Activated CD4-positive, alpha-beta memory T cell treated with anti-CD3 and anti-CD28 coated beads, Interleukin-2, amount 10 ng/mL, durations not matched to agents 7 days and 5 days (primary cell): Measurements from ENCODE around the gene NMNAT2. TPM values are rescaled to one million over a fixed set of nuclear protein-coding genes. Genes with fewer than 3 reads are reported as not detected.

Source experiments
- CTCF ChIA-PET: fragments of 350-600 bp; sonication (Branson Sonifier 250); formaldehyde crosslinking; loops from one replicate; lab custom pipeline; 2021; ENCODE audit warnings: antibody characterized with exemption, inconsistent platforms; lab: Charles Lee
- POLR2A ChIA-PET: fragments of 350-600 bp; sonication (Branson Sonifier 250); formaldehyde crosslinking; loops from one replicate; lab custom pipeline; 2021; ENCODE audit warnings: antibody characterized with exemption; lab: Charles Lee
- DNase-seq: peaks from one replicate; pipeline ENCODE4 v3.0.0-alpha.2; 2020
- H3K27ac Mint-ChIP-seq: one replicate; pipeline ENCODE4 v1.8.0; 2021; ENCODE audit warnings: mild to moderate bottlenecking, mixed read lengths
- H3K27me3 Mint-ChIP-seq: one replicate; pipeline ENCODE4 v1.8.0; 2021; ENCODE audit warnings: mixed read lengths
- H3K36me3 Mint-ChIP-seq: one replicate; pipeline ENCODE4 v1.8.0; 2021; ENCODE audit warnings: low read depth, mixed read lengths
- H3K4me1 Mint-ChIP-seq: one replicate; pipeline ENCODE4 v1.8.0; 2021; ENCODE audit warnings: mixed read lengths
- H3K4me3 Mint-ChIP-seq: one replicate; pipeline ENCODE4 v1.8.0; 2021; ENCODE audit warnings: mild to moderate bottlenecking, mixed read lengths
- H3K9me3 Mint-ChIP-seq: one replicate; pipeline ENCODE4 v1.8.0; 2021; ENCODE audit warnings: mixed read lengths
- total RNA-seq, 2 experiments: library from RNA; stranded (reverse); gene quantifications; one replicate each; pipeline ENCODE4 v1.2.3, GENCODE V29; 2021

Gene NMNAT2
- total RNA-seq, 2 experiments from 2014 or later, result 0.03 to 0.28 TPM

DNA sequence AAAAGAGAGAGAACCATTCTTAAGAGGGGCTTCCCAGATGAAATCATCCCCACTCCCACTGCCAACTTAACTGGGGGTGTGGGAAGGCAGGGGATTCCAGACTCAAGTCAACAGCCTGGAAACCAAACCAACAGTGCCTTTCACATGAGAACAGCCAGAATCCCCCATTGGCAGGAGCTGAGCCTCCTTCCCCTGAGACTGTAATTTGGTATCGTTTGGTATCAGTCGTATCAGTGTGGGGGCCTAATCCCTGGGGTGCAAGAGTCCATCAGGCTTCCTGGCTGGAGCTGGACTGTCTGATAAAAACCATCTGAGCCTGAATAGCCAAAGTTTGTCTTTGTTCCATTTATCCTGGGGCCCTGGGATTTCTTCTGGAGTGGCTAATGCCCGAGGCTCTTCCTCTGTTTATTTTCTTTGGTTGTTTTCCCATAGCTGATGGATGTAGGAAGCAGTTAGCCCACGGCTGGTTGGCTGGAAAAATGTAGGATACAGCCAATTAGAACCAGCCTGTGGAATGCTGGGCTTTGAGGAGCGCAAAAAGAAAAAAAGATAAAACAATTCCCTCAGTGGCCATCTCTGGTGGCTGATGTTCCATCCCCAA is 147.5 kb downstream of the NMNAT2 start:
- H3K4me1 Mint-ChIP-seq, result no peaks in the 10 kb centered on the region
- H3K27ac Mint-ChIP-seq, result no peak overlapping the region
- ChIA-PET CTCF (interaction anchor here (1.4 kb wide), 1 partner anchor 11 kb away, joined by 4 read pairs; no protein-coding TSS in a partner anchor), POLR2A (no interaction called here)
- DNase-seq, result no peak
- no peaks in the 10 kb centered on the region for H3K9me3 Mint-ChIP-seq
- H3K4me3 Mint-ChIP-seq, result no peak overlapping the region
- no peaks in the 10 kb centered on the region for H3K36me3 Mint-ChIP-seq
- H3K27me3 Mint-ChIP-seq, result peaks cover 21% of the 10 kb centered on the region

GRCh38 chr1:183267646-183268431 is 150.3 kb downstream of the NMNAT2 start:
- POLR2A ChIA-PET, result no interaction called here
- Mint-ChIP-seq H3K27me3 (peaks cover 33% of the 10 kb centered on the region), H3K9me3 (no peaks in the 10 kb centered on the region), H3K4me3 (no peak overlapping the region), H3K27ac (no peak overlapping the region), H3K36me3 (no peaks in the 10 kb centered on the region), H3K4me1 (no peaks in the 10 kb centered on the region)
- DNase-seq, result no peak
- CTCF ChIA-PET, result no interaction called here

DNA sequence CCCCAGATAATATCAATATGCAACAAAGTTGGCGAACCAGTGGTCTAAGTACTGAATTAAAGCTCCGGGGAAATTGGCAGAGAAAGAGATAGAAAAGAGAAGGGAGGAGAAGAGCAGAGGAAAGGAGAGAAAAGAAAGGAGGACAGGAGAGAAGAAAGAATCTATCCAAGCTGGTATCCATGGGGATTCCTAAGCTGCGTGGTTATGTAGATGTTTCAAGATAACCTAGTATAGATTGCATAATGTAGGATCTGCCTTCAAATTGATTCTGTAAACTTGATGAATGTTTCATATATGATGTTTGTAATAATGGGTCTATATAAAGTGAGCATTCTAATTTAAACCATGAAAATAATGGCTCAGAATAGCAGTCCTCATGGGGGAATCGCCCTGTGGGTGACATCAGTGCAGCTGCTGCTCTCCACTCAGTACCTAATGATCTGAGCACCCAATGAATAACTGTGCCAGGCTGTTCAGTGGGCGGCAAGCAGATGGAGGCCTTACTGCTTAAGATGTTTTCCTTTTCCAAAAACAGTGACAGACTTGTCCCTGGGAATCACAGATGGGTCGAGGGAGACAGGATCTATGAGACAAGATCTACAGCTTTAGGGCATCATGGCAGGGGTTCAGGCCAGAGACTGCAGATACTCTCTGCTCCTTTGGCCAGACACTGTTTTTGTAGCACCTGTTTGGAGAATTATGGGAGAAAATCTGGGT is 154.1 kb downstream of the NMNAT2 start:
- POLR2A ChIA-PET, result no interaction called here
- no peak for DNase-seq
- Mint-ChIP-seq H3K27ac (no peak overlapping the region), H3K4me1 (no peaks in the 10 kb centered on the region), H3K36me3 (no peaks in the 10 kb centered on the region), H3K9me3 (no peaks in the 10 kb centered on the region), H3K27me3 (peaks cover 34% of the 10 kb centered on the region), H3K4me3 (no peak overlapping the region)
- CTCF ChIA-PET, result no interaction called here

DNA sequence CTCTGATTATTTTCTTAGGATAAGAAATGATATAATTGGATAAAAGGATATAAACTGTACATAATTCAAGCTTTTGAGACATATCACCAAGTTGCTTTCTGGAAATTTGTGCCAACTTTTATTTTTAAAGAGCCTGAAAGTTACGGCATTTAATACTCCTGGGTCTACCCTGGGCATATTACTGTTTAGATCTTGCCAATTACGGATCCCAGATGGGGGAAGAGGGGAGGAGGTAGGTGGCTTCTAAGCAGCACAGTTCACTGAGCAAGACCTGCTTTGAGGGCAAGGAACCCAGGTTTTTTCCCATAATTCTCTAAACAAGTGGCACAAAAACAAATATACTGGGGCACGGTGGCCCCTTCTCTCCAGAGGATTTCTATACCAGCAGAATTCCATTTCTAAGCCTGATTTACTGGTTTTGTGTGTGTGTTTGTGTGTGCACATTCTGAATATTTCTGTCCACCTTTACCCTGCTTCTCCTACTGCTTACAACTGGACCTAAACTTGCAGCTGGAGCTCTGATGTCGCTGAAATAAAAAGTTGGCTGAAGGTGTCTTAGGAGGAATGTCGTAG is 155.5 kb downstream of the NMNAT2 start:
- H3K36me3 Mint-ChIP-seq, result no peaks in the 10 kb centered on the region
- peaks cover 42% of the 10 kb centered on the region for H3K27me3 Mint-ChIP-seq
- no peaks in the 10 kb centered on the region for H3K4me1 Mint-ChIP-seq
- no peak for DNase-seq
- POLR2A ChIA-PET, result no interaction called here
- CTCF ChIA-PET, result no interaction called here
- H3K4me3 Mint-ChIP-seq, result no peak overlapping the region
- H3K27ac Mint-ChIP-seq, result no peak overlapping the region
- H3K9me3 Mint-ChIP-seq, result no peaks in the 10 kb centered on the region

- ChIA-PET POLR2A (no interaction called here), CTCF (no interaction called here)
- Mint-ChIP-seq H3K9me3 (no peaks in the 10 kb centered on the region), H3K27me3 (peaks cover 32% of the 10 kb centered on the region), H3K4me3 (no peak overlapping the region), H3K27ac (no peak overlapping the region), H3K4me1 (no peaks in the 10 kb centered on the region), H3K36me3 (no peaks in the 10 kb centered on the region)
- no peak for DNase-seq
Measured at GRCh38 chr1:183259924-183260323, 158.3 kb downstream of the NMNAT2 start.

DNA sequence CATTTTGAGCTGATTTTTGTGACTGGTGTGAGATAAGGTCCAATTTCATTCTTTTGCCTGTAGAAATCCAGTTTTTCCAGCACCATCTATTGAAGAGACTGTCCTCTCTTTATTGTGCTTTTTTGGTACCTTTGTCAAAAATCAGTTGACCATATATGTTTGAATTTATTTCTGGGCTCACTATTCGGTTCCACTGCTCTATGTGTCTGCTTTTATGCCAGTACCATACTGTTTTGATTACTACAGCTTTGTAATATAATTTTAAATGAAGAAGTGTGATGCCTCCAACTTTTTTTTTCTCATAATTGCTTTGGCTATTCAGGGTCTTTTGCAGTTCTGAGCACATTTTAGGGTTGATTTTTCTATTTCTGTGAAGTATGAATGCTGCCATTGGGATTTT is 163.1 kb downstream of the NMNAT2 start:
- Mint-ChIP-seq H3K4me3 (no peak overlapping the region), H3K36me3 (no peaks in the 10 kb centered on the region), H3K4me1 (no peaks in the 10 kb centered on the region), H3K27ac (no peak overlapping the region), H3K27me3 (peaks cover 23% of the 10 kb centered on the region), H3K9me3 (no peaks in the 10 kb centered on the region)
- no peak for DNase-seq
- POLR2A ChIA-PET, result no interaction called here
- CTCF ChIA-PET, result no interaction called here

DNA sequence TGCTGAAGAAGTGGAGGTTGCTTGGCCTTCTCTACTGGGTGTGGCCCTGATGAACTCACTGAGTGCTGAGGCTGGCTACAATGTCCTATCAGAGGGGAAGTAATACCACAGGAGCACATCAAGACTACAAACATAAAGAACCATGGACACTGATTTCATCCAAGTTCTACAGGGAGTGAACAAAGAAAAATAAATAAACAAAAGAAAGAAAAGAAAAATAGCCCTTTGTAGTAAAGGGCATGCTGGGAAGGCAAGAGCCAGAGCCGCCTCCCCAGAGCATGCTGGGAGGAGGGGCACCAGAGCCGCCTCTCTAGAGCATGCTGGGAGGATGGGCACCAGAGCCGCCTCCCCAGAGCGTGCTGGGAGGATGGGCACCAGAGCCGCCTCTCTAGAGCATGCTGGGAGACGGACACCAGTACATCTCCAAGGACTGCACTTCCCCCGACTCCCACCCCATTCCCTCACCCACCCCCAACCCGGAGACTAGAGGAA is 166.2 kb downstream of the NMNAT2 start:
- no peak overlapping the region for H3K27ac Mint-ChIP-seq
- CTCF ChIA-PET, result no interaction called here

GRCh38 chr1:183251101-183251958 is 166.8 kb downstream of the NMNAT2 start:
- no peak for DNase-seq
- no peak overlapping the region for H3K4me3 Mint-ChIP-seq
- peaks cover 17% of the 10 kb centered on the region for H3K27me3 Mint-ChIP-seq
- POLR2A ChIA-PET, result no interaction called here
- H3K36me3 Mint-ChIP-seq, result no peaks in the 10 kb centered on the region
- no peaks in the 10 kb centered on the region for H3K9me3 Mint-ChIP-seq
- CTCF ChIA-PET, result no interaction called here
- H3K4me1 Mint-ChIP-seq, result no peaks in the 10 kb centered on the region
- no peak overlapping the region for H3K27ac Mint-ChIP-seq

More for the DNA sequence above, 166.2 kb downstream of the NMNAT2 start:
- Mint-ChIP-seq H3K27me3 (peaks cover 19% of the 10 kb centered on the region), H3K9me3 (no peaks in the 10 kb centered on the region), H3K4me3 (no peak overlapping the region), H3K4me1 (no peaks in the 10 kb centered on the region), H3K36me3 (no peaks in the 10 kb centered on the region)
- POLR2A ChIA-PET, result no interaction called here
- no peak for DNase-seq

- peaks cover 17% of the 10 kb centered on the region for H3K27me3 Mint-ChIP-seq
- CTCF ChIA-PET, result no interaction called here
- DNase-seq, result no peak
- H3K36me3 Mint-ChIP-seq, result no peaks in the 10 kb centered on the region
- no peak overlapping the region for H3K4me3 Mint-ChIP-seq
- no peaks in the 10 kb centered on the region for H3K4me1 Mint-ChIP-seq
- no peaks in the 10 kb centered on the region for H3K9me3 Mint-ChIP-seq
- H3K27ac Mint-ChIP-seq, result no peak overlapping the region
- POLR2A ChIA-PET, result no interaction called here
Measured at GRCh38 chr1:183249941-183250452, 168.2 kb downstream of the NMNAT2 start.

DNA sequence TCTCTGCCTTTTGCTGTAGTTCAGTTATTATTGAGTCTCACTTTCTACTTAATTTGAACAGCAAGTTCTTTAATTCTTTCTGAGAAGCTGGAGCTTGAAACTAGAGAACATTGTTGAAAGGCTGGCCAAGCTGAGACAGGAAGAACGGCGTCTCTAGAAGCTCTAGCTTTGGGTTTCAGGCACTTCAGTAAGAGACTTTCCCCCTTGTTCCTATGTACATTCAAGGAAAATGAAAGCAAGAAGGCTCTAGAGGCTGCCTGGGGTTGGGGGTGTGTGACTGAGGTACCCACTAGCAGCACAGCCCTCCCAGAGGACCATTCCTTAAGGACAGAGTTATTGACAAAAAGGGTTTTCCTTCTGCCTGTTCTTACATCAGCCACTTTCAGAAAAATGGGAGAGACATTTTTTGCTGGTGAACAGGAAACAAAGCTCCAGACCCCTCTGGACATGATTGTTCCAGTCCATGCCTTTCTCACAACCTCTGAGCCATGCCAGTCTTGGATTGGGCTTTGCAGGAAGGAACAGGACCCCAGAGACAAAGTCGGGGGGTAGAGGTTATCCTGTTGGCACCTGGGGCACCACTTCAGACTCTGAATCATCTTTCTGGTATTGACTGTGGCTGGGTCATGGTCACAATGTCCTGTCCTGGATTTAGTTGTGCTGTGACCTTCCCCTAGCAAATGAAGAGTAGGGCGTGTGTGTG is 169.0 kb downstream of the NMNAT2 start:
- Mint-ChIP-seq H3K27ac (no peak overlapping the region), H3K36me3 (no peaks in the 10 kb centered on the region), H3K9me3 (no peaks in the 10 kb centered on the region), H3K27me3 (peaks cover 17% of the 10 kb centered on the region), H3K4me1 (no peaks in the 10 kb centered on the region), H3K4me3 (no peak overlapping the region)
- ChIA-PET CTCF (no interaction called here), POLR2A (no interaction called here)
- DNase-seq, result no peak

DNA sequence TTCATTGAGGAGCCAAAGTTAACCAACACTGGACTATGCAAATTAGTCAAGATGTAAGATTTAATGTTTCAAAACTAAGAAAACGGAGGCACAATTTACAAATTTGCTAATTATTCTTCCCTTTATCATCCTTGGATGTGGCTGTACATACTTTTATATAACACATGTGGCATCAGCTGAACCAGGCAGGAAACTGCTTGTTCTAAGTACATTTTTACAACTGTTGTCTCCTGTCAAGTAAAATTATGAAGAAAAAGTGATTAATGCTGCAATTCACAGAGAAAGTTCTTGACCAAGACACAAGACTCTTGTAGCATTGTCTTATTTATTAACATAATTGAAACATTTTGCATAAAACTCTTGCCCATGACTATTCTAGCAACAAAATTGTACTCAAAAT is 170.2 kb downstream of the NMNAT2 start:
- Mint-ChIP-seq H3K4me3 (no peak overlapping the region), H3K27ac (no peak overlapping the region), H3K27me3 (peaks cover 15% of the 10 kb centered on the region), H3K9me3 (no peaks in the 10 kb centered on the region), H3K36me3 (no peaks in the 10 kb centered on the region), H3K4me1 (no peaks in the 10 kb centered on the region)
- ChIA-PET CTCF (interaction anchor here (1.2 to 1.6 kb wide), 2 partner anchors 9 to 13 kb away, joined by 4 read pairs; no protein-coding TSS in a partner anchor), POLR2A (no interaction called here)
- DNase-seq, result no peak

GRCh38 chr1:183247484-183247883 is 170.7 kb downstream of the NMNAT2 start:
- DNase-seq, result no peak
- H3K27me3 Mint-ChIP-seq, result peaks cover 15% of the 10 kb centered on the region
- no peaks in the 10 kb centered on the region for H3K36me3 Mint-ChIP-seq

More at GRCh38 chr1:183247484-183247883, 170.7 kb downstream of the NMNAT2 start:
- no peaks in the 10 kb centered on the region for H3K9me3 Mint-ChIP-seq
- CTCF ChIA-PET, result interaction anchor here (0.6 to 1.6 kb wide), 3 partner anchors 10 to 1142 kb away, joined by 3 to 4 read pairs (median 4); no protein-coding TSS in a partner anchor
- no peak overlapping the region for H3K27ac Mint-ChIP-seq
- no peak overlapping the region for H3K4me3 Mint-ChIP-seq
- no peaks in the 10 kb centered on the region for H3K4me1 Mint-ChIP-seq
- POLR2A ChIA-PET, result no interaction called here
